ENCODE data around the gene RXFP4. TPM values are rescaled to one million over a fixed set of nuclear protein-coding genes. Genes with fewer than 3 reads are reported as not detected.
"Not testable (repeated sequence)": the region's sequence is repeated elsewhere in the genome, so short reads cannot be mapped to it uniquely, and the experiment has no call there.

Gene RXFP4
- polyA plus RNA-seq, 1 donor, result 0.34 TPM

- no CpG with 5 or more reads among the region's 52 CpGs for WGBS (ENCODE audit: insufficient coverage, low lambda C conversion rate)
- no peaks in the 10 kb centered on the region for H3K9me3 ChIP-seq (ENCODE audit: control insufficient read depth, low read depth, low read length)
- no peaks in the 10 kb centered on the region for H3K27me3 ChIP-seq (ENCODE audit: control insufficient read depth, insufficient read depth, low read length)
- DNase-seq, result peak in 1 of 2 donors; percentile 51
- peak overlapping the region; percentile 94 for H3K4me3 ChIP-seq (ENCODE audit: low read length)
- peaks cover 3% of the 10 kb centered on the region for H3K36me3 ChIP-seq (ENCODE audit: control insufficient read depth, insufficient read depth, low read length)
- H3K27ac ChIP-seq (ENCODE audit: low read length), result peak overlapping the region; percentile 79
- peaks cover 54% of the 10 kb centered on the region for H3K4me1 ChIP-seq (ENCODE audit: control insufficient read depth, insufficient read depth, low read length)
Measured at GRCh38 chr1:155977690-155978324, 36.4 kb downstream of the RXFP4 start.

GRCh38 chr1:155978325-155978972 lies 37.0 kb downstream of the RXFP4 start, which contains the start of gene ARHGEF2:
TSS of gene ARHGEF2 (minus strand) at chr1:155978547. CDS start at chr1:155978427, 120 bp downstream.
- 5% methylated on average over 3 of the region's 52 CpGs for WGBS (ENCODE audit: insufficient coverage, low lambda C conversion rate)
- no peaks in the 10 kb centered on the region for H3K9me3 ChIP-seq (ENCODE audit: control insufficient read depth, low read depth, low read length)
- peak; percentile 53 to 76 for DNase-seq
- H3K36me3 ChIP-seq (ENCODE audit: control insufficient read depth, insufficient read depth, low read length), result no peaks in the 10 kb centered on the region
- peaks cover 54% of the 10 kb centered on the region for H3K4me1 ChIP-seq (ENCODE audit: control insufficient read depth, insufficient read depth, low read length)
- H3K4me3 ChIP-seq (ENCODE audit: low read length), result peak within 1 kb of the TSS; percentile 94
- peak within 1 kb of the TSS; percentile 79 for H3K27ac ChIP-seq (ENCODE audit: low read length)
- no peaks in the 10 kb centered on the region for H3K27me3 ChIP-seq (ENCODE audit: control insufficient read depth, insufficient read depth, low read length)

- DNase-seq, result peak in 1 of 2 donors; percentile 73
- Histone ChIP-seq H3K27me3 (ENCODE audit: control insufficient read depth, insufficient read depth, low read length) (no peaks in the 10 kb centered on the region), H3K36me3 (ENCODE audit: control insufficient read depth, insufficient read depth, low read length) (no peaks in the 10 kb centered on the region), H3K4me3 (ENCODE audit: low read length) (peak overlapping the region; percentile 94), H3K27ac (ENCODE audit: low read length) (peak overlapping the region; percentile 79), H3K9me3 (ENCODE audit: control insufficient read depth, low read depth, low read length) (no peaks in the 10 kb centered on the region), H3K4me1 (ENCODE audit: control insufficient read depth, insufficient read depth, low read length) (peaks cover 56% of the 10 kb centered on the region)
- 33% methylated on average over 1 of the region's 8 CpGs for WGBS (ENCODE audit: insufficient coverage, low lambda C conversion rate)
Measured at GRCh38 chr1:155978973-155979429, 37.6 kb downstream of the RXFP4 start.

- no peak for DNase-seq
- peak overlapping the region; percentile 94 for H3K4me3 ChIP-seq (ENCODE audit: low read length)
- H3K27me3 ChIP-seq (ENCODE audit: control insufficient read depth, insufficient read depth, low read length), result no peaks in the 10 kb centered on the region
- no peaks in the 10 kb centered on the region for H3K9me3 ChIP-seq (ENCODE audit: control insufficient read depth, low read depth, low read length)
- no peaks in the 10 kb centered on the region for H3K36me3 ChIP-seq (ENCODE audit: control insufficient read depth, insufficient read depth, low read length)
- peak overlapping the region; percentile 79 for H3K27ac ChIP-seq (ENCODE audit: low read length)
- peaks cover 58% of the 10 kb centered on the region for H3K4me1 ChIP-seq (ENCODE audit: control insufficient read depth, insufficient read depth, low read length)
- WGBS (ENCODE audit: insufficient coverage, low lambda C conversion rate), result no CpG with 5 or more reads among the region's 4 CpGs
Measured at GRCh38 chr1:155979597-155980343, 38.3 kb downstream of the RXFP4 start.

- Histone ChIP-seq H3K36me3 (ENCODE audit: control insufficient read depth, insufficient read depth, low read length) (no peaks in the 10 kb centered on the region), H3K27ac (ENCODE audit: low read length) (no peak overlapping the region), H3K4me1 (ENCODE audit: control insufficient read depth, insufficient read depth, low read length) (peaks cover 42% of the 10 kb centered on the region), H3K9me3 (ENCODE audit: control insufficient read depth, low read depth, low read length) (no peaks in the 10 kb centered on the region), H3K4me3 (ENCODE audit: low read length) (no peak overlapping the region), H3K27me3 (ENCODE audit: control insufficient read depth, insufficient read depth, low read length) (no peaks in the 10 kb centered on the region)
- DNase-seq, result no peak
- WGBS (ENCODE audit: insufficient coverage, low lambda C conversion rate), result 100% methylated on average over 1 of the region's 6 CpGs
Measured at GRCh38 chr1:155981266-155982088, 40.0 kb downstream of the RXFP4 start.

- no peak for DNase-seq
- H3K9me3 ChIP-seq (ENCODE audit: control insufficient read depth, low read depth, low read length), result no peaks in the 10 kb centered on the region
- no CpG with 5 or more reads among the region's 7 CpGs for WGBS (ENCODE audit: insufficient coverage, low lambda C conversion rate)
- H3K4me3 ChIP-seq (ENCODE audit: low read length), result no peak overlapping the region
- no peaks in the 10 kb centered on the region for H3K36me3 ChIP-seq (ENCODE audit: control insufficient read depth, insufficient read depth, low read length)
- H3K27ac ChIP-seq (ENCODE audit: low read length), result no peak overlapping the region
- no peaks in the 10 kb centered on the region for H3K27me3 ChIP-seq (ENCODE audit: control insufficient read depth, insufficient read depth, low read length)
- H3K4me1 ChIP-seq (ENCODE audit: control insufficient read depth, insufficient read depth, low read length), result peaks cover 38% of the 10 kb centered on the region
Measured at GRCh38 chr1:155982106-155982505, 40.7 kb downstream of the RXFP4 start.

- DNase-seq, result peak; percentile 49 to 60
- H3K4me3 ChIP-seq (ENCODE audit: low read length), result no peak overlapping the region
Measured at GRCh38 chr1:155983191-155984024, 42.0 kb downstream of the RXFP4 start.

GRCh38 chr1:155984341-155984740 lies 42.9 kb downstream of the RXFP4 start:
- no peak overlapping the region for H3K27ac ChIP-seq (ENCODE audit: low read length)

More at GRCh38 chr1:155983191-155984024, 42.0 kb downstream of the RXFP4 start:
- Histone ChIP-seq H3K9me3 (ENCODE audit: control insufficient read depth, low read depth, low read length) (no peaks in the 10 kb centered on the region), H3K27me3 (ENCODE audit: control insufficient read depth, insufficient read depth, low read length) (no peaks in the 10 kb centered on the region), H3K36me3 (ENCODE audit: control insufficient read depth, insufficient read depth, low read length) (no peaks in the 10 kb centered on the region), H3K27ac (ENCODE audit: low read length) (no peak overlapping the region), H3K4me1 (ENCODE audit: control insufficient read depth, insufficient read depth, low read length) (peaks cover 35% of the 10 kb centered on the region)
- WGBS (ENCODE audit: insufficient coverage, low lambda C conversion rate), result no CpG with 5 or more reads among the region's 4 CpGs

GRCh38 chr1:155984903-155985645 lies 43.6 kb downstream of the RXFP4 start:
- H3K4me3 ChIP-seq (ENCODE audit: low read length); DNase-seq; H3K36me3 ChIP-seq (ENCODE audit: control insufficient read depth, insufficient read depth, low read length); H3K27ac ChIP-seq (ENCODE audit: low read length); H3K9me3 ChIP-seq (ENCODE audit: control insufficient read depth, low read depth, low read length); H3K27me3 ChIP-seq (ENCODE audit: control insufficient read depth, insufficient read depth, low read length): not testable (repeated sequence)
- 80% methylated on average over 1 of the region's 11 CpGs for WGBS (ENCODE audit: insufficient coverage, low lambda C conversion rate)
- peaks cover 27% of the 10 kb centered on the region for H3K4me1 ChIP-seq (ENCODE audit: control insufficient read depth, insufficient read depth, low read length)

More at GRCh38 chr1:155984341-155984740, 42.9 kb downstream of the RXFP4 start:
- no peak for DNase-seq
- no CpG with 5 or more reads among the region's 7 CpGs for WGBS (ENCODE audit: insufficient coverage, low lambda C conversion rate)
- H3K4me1 ChIP-seq (ENCODE audit: control insufficient read depth, insufficient read depth, low read length), result peaks cover 34% of the 10 kb centered on the region
- H3K4me3 ChIP-seq (ENCODE audit: low read length), result no peak overlapping the region
- no peaks in the 10 kb centered on the region for H3K27me3 ChIP-seq (ENCODE audit: control insufficient read depth, insufficient read depth, low read length)
- H3K9me3 ChIP-seq (ENCODE audit: control insufficient read depth, low read depth, low read length), result no peaks in the 10 kb centered on the region
- no peaks in the 10 kb centered on the region for H3K36me3 ChIP-seq (ENCODE audit: control insufficient read depth, insufficient read depth, low read length)
